Effector memory CD4-positive, alpha-beta T cell (primary cell): ENCODE measurements around the gene INPP5K.

Experiments used
- DNase-seq, 3 donors: peaks; one replicate each; pipeline ENCODE4 v3.0.0-alpha.2; 2020
- H3K27ac ChIP-seq: 2 replicates; pipeline ENCODE4 v1.7.0; 2013; ENCODE audit warnings: mild to moderate bottlenecking, low read length, moderate library complexity; ENCODE audit not compliant: insufficient read depth, poor library complexity, severe bottlenecking
- H3K27me3 ChIP-seq: replicated peaks from 2 replicates; pipeline ENCODE4 v1.7.0; 2013; ENCODE audit warnings: mild to moderate bottlenecking, low read length; ENCODE audit not compliant: insufficient read depth, control insufficient read depth, poor library complexity, severe bottlenecking
- H3K36me3 ChIP-seq: 2 replicates; pipeline ENCODE4 v1.7.0; 2013; ENCODE audit warnings: mild to moderate bottlenecking, low read length, moderate library complexity; ENCODE audit not compliant: control insufficient read depth, insufficient read depth
- H3K4me1 ChIP-seq: 2 replicates; pipeline ENCODE4 v1.7.0; 2013; ENCODE audit warnings: low read length, mild to moderate bottlenecking; ENCODE audit not compliant: control insufficient read depth, insufficient read depth, poor library complexity, severe bottlenecking
- H3K4me3 ChIP-seq: 2 replicates; pipeline ENCODE4 v1.7.0; 2013; ENCODE audit warnings: low read length, low read depth, mild to moderate bottlenecking; ENCODE audit not compliant: insufficient read depth, poor library complexity, severe bottlenecking
- H3K9me3 ChIP-seq: 2 replicates; pipeline ENCODE4 v1.7.0; 2013; ENCODE audit warnings: mild to moderate bottlenecking, low read length, moderate library complexity; ENCODE audit not compliant: control insufficient read depth

The INPP5K gene

DNA sequence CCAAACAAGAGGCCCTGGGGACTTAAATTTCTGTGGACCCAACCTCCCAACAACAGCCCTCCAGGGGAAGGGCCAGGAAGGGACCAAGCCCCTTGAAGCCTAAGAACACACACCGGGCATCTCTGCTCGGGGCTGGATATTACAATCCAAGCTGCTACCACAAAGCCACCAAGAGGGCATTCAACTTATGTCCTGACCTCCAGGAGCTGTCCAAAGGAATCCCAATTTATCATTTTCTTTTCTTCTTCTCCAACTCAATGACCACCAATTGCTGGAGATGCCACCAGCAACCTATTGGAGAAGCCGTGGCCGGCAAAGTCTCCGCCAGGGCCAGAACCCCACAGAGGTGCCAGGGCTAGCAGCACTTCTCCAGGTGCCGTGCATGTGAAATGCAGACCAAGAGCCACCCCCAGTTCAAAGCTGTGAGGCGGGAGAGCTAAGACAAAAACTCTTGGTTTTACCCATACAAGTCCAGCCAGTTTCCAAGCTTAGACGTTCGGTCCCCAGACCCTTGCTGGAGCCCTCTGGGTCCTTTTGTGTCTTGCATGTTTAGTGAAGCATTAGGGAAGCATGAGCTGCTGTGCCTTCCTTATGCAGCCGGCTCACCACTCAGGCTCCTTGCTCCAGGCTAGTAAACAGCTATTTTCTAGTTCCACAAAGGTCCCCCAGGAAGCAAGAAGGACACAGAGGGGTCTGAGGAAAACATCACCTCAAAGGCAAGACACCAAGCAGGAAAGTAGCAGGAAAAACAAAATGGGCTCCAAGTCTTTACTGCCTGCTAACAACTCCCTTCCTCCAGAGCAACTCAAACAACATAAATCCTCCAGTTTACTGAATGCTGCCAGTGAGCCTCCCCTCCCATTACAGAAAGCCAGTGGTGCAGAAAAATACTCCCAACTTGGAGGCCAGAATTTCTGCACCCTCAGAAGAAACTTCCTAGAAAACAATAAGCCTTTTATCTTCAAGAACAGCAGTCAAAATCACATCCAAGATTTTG lies 42.9 kb upstream of the INPP5K start:
- Histone ChIP-seq H3K9me3 (no peaks in the 10 kb centered on the region), H3K4me3 (no peak overlapping the region), H3K27me3 (no peaks in the 10 kb centered on the region), H3K36me3 (peaks cover 5% of the 10 kb centered on the region), H3K4me1 (peaks cover 16% of the 10 kb centered on the region), H3K27ac (no peak overlapping the region)
- DNase-seq = no peak

DNA sequence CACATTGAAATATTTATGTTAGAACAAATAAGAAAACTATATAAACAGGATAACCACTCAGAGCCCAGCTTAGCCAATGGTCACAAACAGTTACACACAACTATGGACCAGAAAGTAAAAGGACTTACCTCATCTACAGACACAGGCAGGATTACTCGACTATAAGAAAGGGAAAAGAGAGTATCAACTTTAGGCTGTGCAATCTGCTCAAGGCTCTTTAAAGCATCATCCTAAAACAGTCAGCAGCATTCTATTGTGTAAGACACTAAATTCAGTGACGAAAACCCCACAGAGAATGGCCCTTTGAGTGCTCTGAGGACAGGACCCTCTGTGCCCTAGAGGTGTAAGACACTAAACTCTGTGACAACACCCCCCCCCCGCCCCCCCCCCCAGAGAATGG lies 42.0 kb upstream of the INPP5K start:
- peaks cover 11% of the 10 kb centered on the region for H3K36me3 ChIP-seq
- no peak for DNase-seq
- H3K27ac ChIP-seq = no peak overlapping the region
- no peak overlapping the region for H3K4me3 ChIP-seq
- H3K27me3 ChIP-seq = no peaks in the 10 kb centered on the region
- H3K4me1 ChIP-seq = peaks cover 15% of the 10 kb centered on the region
- H3K9me3 ChIP-seq = no peaks in the 10 kb centered on the region

DNA sequence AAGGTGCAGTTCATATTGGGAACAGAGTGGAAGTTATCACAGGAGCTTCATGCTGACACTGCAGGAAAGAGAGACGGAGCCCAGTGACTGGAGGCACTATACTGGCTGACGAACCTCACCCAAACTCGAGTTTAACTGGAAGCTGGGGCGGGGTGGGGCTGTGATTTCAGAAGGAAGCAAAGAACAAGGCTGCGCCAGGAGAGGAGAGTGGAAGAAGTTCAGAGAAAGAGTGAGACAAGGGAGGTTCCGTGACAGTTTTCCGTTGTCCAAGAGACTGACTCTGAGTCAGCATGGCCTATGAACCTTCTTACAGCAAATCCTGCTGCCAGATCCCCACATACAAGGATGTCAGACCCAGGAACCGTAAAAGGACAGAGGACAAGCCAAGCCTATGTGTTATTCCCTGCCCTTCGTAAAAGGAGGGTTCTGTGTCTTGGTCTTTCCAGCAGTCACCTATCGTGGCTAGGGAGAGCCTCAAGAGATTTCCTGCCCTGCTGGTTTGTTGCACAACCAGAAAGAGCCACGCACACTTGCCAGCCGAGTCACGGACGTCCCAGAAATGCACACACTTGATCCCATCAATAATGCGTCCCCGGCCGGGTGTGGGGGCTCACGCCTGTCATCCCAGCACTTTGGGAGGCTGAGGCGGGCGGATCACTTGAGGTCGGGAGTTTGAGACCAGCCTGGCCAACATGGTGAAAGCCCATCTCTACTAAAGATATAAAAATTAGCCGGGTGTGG lies 41.1 kb upstream of the INPP5K start:
- no peak for DNase-seq
- Histone ChIP-seq H3K4me1 (peaks cover 10% of the 10 kb centered on the region), H3K36me3 (peaks cover 19% of the 10 kb centered on the region), H3K9me3 (no peaks in the 10 kb centered on the region), H3K27ac (no peak overlapping the region), H3K4me3 (no peak overlapping the region), H3K27me3 (no peaks in the 10 kb centered on the region)

DNA sequence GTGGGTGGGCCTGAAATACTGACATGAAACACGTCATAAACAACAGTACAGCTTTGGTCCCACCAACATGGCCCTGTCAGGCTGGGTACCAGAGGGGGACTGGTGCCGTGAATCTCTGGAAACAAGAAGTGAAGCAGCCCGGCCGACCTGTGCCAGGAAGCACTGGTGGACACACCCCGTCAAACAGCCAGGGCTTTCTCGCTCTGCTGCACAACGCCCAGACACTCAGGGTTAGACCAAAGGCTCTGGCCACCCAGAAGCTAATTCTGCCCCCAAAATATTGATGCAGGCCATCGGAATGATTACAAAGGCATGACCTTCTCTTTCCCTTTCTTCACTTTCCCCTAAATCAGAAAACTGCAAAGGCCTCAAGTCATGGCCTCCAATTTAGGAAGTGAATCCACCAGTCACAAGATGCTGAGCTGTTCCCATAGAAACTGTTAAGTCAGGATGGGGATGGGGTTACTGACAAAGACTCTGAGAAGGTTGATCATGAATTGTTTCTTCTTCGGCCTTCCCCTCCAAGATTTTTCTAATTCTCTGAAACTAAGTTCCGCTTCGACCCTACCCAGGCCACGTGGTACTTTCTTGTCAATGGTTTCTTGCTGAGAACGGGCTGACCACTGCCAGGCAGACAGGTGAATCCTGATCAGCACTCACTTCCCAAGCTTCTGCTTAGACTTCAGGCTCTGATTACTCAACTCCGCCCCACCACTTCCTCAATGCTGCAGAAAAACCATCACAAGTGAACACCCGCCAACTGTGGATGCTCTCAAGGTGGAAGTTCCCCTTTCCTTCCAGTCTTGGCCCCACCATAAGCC lies 39.4 kb upstream of the INPP5K start:
- Histone ChIP-seq H3K27ac (no peak overlapping the region), H3K36me3 (peaks cover 23% of the 10 kb centered on the region), H3K4me1 (no peaks in the 10 kb centered on the region), H3K27me3 (no peaks in the 10 kb centered on the region), H3K9me3 (no peaks in the 10 kb centered on the region), H3K4me3 (no peak overlapping the region)
- no peak for DNase-seq

DNA sequence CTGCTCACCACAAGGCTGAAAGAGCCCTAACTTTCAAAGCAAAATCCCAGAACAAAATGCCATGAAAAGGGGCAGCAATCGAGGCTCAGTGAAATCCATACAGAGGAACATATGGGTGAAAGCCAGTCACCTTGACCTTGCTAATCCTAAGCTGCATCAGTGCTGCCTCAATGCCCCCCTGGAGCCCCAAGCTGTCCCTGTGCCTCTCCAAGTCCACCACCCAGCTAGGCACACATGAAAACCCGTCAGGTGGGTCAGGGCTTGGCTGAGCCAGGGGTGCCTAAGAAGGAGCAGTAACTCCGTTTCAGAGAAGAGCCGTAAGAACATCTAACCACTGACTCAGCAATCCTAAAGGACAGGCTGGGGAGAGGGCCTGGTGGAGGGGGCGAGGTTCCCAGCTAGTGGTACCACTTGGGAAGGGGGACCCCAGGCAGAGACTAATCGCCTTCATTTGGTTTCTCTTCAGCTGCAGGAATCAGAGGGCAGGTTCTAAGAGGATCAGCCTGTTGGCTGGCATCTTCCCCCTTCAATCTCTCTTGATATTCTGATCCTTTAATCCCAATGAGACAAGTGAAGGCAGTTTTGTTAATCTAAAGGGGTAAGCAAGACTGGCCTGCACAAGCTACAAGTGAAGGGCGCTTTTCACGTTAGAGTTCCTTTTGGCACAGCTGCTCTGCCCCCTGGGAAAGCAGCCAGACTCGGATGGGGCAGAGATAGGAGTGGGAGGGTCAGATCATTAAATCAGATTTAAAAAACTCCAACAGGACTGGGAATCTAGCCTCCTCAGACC lies 38.5 kb upstream of the INPP5K start:
- DNase-seq = no peak
- no peak overlapping the region for H3K4me3 ChIP-seq
- H3K4me1 ChIP-seq = no peaks in the 10 kb centered on the region
- no peaks in the 10 kb centered on the region for H3K9me3 ChIP-seq
- H3K27me3 ChIP-seq = no peaks in the 10 kb centered on the region
- peaks cover 27% of the 10 kb centered on the region for H3K36me3 ChIP-seq
- no peak overlapping the region for H3K27ac ChIP-seq

DNA sequence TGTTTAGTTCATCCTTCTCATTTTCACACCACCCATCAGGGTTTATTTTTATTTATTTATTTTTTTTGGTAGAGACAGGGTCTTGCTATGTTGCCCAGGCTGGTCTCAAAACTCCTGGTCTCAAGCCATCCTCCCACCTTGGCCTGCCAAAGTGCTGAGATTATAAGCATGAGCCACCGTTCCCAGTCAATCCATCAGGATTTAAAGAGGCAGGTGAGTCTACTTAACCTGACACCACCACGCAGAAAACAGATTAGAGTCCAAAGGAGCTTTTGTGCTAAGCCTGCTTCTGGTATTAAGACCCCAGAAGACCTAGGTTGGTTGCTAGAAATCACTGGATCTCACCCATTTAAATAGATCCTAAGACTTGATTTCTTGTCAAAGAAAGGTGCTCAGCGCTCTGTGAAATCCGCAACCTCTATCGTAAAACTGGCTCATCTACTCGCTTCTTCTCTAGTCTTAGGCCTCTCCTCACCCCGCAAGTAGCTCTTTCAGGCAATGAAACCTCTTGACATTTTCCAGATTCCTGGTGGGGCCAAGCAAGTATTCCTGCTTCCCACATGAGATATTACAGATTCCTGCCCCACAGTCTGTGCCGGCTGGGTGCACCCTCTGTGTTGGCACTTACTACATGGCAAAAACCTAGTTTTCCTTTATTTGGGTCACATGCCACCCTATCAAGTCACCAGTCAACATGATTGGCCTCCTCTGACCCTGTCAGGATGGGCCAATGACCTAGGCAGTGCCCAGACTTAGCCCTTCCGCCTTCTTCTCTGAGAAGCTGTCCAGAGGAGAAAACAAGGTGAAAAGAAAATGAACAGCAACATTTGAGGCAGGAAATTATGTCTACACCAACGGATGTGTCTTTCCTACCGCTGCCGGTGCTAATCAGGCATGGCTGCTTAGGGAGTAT lies 37.2 kb upstream of the INPP5K start:
- no peak for DNase-seq
- H3K27ac ChIP-seq = no peak overlapping the region
- no peaks in the 10 kb centered on the region for H3K27me3 ChIP-seq
- H3K4me1 ChIP-seq = no peaks in the 10 kb centered on the region
- no peak overlapping the region for H3K4me3 ChIP-seq
- no peaks in the 10 kb centered on the region for H3K9me3 ChIP-seq
- H3K36me3 ChIP-seq = peaks cover 27% of the 10 kb centered on the region

DNA sequence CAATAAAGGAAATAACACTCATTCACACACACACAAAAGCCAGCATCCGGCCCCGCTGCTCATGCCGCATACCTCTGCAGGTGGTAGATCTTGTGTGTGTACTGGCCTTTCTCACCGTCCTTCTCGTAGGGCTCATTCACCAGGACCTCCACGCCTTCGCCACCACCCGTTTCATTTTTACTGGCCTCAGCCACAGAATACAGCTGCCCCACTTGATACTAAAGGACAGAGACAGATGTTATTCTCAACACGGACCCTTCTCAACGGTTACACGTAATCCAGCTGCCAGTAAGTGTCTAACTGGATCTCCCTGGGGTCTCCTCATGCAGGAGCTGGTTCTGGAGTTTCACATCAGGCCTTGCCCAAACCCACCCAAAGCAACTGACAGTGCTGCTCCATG lies 36.5 kb upstream of the INPP5K start:
- Histone ChIP-seq H3K4me1 (no peaks in the 10 kb centered on the region), H3K27ac (no peak overlapping the region), H3K27me3 (no peaks in the 10 kb centered on the region), H3K9me3 (no peaks in the 10 kb centered on the region), H3K36me3 (peaks cover 27% of the 10 kb centered on the region), H3K4me3 (no peak overlapping the region)
- no peak for DNase-seq

DNA sequence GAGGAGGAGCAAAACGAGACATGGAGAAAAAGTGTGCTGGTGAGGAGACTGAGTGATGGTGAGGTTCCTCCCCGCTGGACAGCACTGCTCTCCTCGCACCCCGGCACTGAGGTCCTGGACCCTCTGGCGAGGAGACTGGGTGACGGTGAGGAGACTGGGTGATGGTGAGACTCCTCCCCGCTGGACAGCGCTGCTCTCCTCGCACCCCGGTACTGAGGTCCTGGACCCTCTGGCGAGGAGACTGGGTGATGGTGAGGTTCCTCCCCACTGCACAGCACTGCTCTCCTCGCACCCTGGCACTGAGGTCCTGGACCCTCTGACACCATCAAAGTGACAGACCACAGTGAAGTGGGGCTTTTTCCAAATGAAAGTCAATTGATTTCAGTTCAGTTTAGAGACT lies 35.3 kb upstream of the INPP5K start:
- no peaks in the 10 kb centered on the region for H3K9me3 ChIP-seq
- DNase-seq = no peak
- H3K27ac ChIP-seq = no peak overlapping the region
- no peaks in the 10 kb centered on the region for H3K27me3 ChIP-seq
- H3K4me3 ChIP-seq = no peak overlapping the region
- peaks cover 23% of the 10 kb centered on the region for H3K36me3 ChIP-seq
- no peaks in the 10 kb centered on the region for H3K4me1 ChIP-seq
